Hindlimb muscle (tissue), 1 donor: ENCODE data around the gene CYB561D2. TPM values are rescaled to one million over a fixed set of nuclear protein-coding genes. Genes with fewer than 3 reads are reported as not detected.

Experiments used
- DNase-seq: peaks from one replicate; pipeline ENCODE4 v3.0.0-alpha.2; 2013
- polyA plus RNA-seq: library from polyadenylated mRNA; unstranded; fragments of 120-200 nt; gene quantifications from one replicate; pipeline ENCODE4 v1.2.1, GENCODE V29; 2013; ENCODE audit not compliant: insufficient read length

Gene CYB561D2
- polyA plus RNA-seq, 1 donor: 8.5 TPM

DNA sequence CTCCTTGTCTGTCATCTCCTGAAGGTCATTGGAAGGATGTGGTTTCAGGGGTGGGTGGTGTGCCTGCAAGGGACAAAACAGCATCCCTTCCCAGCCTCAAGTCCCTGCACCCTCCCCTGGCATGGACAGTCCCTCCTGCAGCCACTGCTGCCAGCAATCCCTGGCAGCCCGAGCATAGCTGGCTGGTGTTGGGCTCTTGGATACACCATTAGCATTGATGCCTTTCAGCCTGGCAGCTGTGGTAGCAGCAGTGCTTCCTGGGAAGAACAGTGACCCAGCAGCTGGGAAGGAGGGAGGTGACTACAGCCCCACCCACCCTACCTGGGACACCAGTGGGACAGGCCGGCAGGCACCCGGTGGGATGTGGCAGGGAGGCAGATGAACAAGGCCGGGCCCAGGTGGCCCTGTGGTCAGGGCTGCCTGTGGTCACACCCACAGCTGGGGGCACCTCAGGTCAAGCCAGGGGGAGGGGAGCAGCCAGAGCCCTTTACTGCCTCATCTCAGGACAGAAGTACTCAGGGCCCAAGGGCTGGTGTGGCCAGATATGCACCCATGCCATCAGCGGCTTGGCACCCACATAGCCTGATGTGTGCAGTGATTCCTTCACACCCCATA lies 41.5 kb downstream of the CYB561D2 start:
- DNase-seq: no peak

- DNase-seq: no peak
Observed at GRCh38 chr3:50393061-50393460, 42.4 kb downstream of the CYB561D2 start.

GRCh38 chr3:50395070-50395860 lies 44.6 kb downstream of the CYB561D2 start:
- no peak for DNase-seq

DNA sequence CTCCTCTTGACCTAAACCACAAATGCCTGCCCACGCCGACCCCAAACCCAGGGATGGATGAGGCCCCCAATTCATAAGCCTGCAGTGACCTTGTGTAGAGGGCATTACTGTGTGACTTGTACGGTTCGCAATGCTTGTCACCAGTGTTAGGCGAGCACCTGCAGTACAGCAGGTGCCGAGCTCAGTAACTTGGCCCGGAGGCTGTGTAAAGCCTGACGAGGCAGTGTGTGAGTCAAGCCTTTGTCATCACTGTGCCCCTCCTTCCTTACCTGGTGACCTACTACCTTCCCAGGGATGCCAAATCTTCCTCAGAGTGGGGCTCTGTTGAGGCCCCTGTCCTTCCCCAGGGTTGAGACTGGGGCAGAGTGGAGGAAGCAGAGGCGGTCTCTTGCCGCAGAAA lies 45.8 kb downstream of the CYB561D2 start:
- DNase-seq: no peak

DNA sequence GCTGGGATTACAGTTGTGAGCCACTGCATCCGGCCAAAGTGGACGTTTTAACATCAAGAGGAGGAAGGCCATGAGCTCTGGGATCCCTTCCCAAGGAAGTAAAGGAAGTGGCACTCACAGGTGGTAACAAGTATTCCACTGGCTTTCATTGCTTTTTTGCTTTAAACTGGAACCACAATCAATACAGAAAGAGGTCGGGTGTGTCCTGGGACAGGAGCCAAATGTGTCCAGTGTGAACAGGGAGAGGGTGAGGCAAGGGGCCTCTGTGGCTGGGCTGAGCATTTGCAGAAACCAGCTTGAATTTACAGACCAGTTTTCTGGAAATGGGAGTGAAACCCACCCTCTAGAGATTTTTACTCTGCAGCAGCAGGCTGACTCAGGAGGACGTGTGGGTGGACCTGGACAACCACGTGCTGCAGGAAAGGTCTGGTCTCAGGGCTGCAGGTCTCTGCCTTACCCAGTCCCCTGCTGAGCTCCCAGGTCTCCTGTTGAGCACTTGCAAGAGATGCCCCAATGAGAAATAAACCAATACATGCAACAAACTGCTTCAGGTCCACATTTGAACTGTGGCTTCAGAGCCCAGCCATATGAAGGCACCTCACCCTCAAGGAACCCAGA lies 51.4 kb downstream of the CYB561D2 start:
- no peak for DNase-seq

Other genes with a start within 250 kb of the CYB561D2 start
- 13.0 TPM for gene SEMA3F, start 195.5 kb upstream of the CYB561D2 start, polyA plus RNA-seq
- 0.37 TPM for gene GNAT1, start 159.3 kb upstream of the CYB561D2 start, polyA plus RNA-seq
- gene SLC38A3, start 145.6 kb upstream of the CYB561D2 start, polyA plus RNA-seq: 3.3 TPM
- gene GNAI2, start 114.7 kb upstream of the CYB561D2 start, polyA plus RNA-seq: 187 TPM
- 43.9 TPM for gene SEMA3B, start 81.7 kb upstream of the CYB561D2 start, polyA plus RNA-seq
- gene LSMEM2, start 71.8 kb upstream of the CYB561D2 start, polyA plus RNA-seq: 35.9 TPM
- gene IFRD2, start 58.4 kb upstream of the CYB561D2 start, polyA plus RNA-seq: 54.2 TPM
- gene HYAL3, start 51.5 kb upstream of the CYB561D2 start, polyA plus RNA-seq: 1.3 TPM
- gene NAA80, start 51.5 kb upstream of the CYB561D2 start, polyA plus RNA-seq: 9.5 TPM
- 2.1 TPM for gene HYAL1, start 47.3 kb upstream of the CYB561D2 start, polyA plus RNA-seq
- 39.2 TPM for gene HYAL2, start 28.1 kb upstream of the CYB561D2 start, polyA plus RNA-seq
- gene TUSC2, start 22.6 kb upstream of the CYB561D2 start, polyA plus RNA-seq: 17.7 TPM
- 36.3 TPM for gene RASSF1, start 10.0 kb upstream of the CYB561D2 start, polyA plus RNA-seq
- 1.4 TPM for gene ZMYND10, start 5.1 kb upstream of the CYB561D2 start, polyA plus RNA-seq
- gene NPRL2, start 87 bp upstream of the CYB561D2 start, polyA plus RNA-seq: 17.6 TPM
- gene TMEM115, start 8.7 kb downstream of the CYB561D2 start, polyA plus RNA-seq: 25.7 TPM
- 8.2 TPM for gene CACNA2D2, start 152.8 kb downstream of the CYB561D2 start, polyA plus RNA-seq
- gene C3orf18, start 216.9 kb downstream of the CYB561D2 start, polyA plus RNA-seq: 23.5 TPM
- gene HEMK1, start 218.7 kb downstream of the CYB561D2 start, polyA plus RNA-seq: 21.7 TPM